GM13977 (cell line): ENCODE results near the gene TMEM43.

Source experiments
- DNase-seq: peaks from one replicate; pipeline ENCODE4 v3.0.0; 2012; ENCODE audit warnings: low spot score
- in situ Hi-C: fragments of 300-500 bp; cut with MboI; formaldehyde crosslinking; loops from one replicate; pipeline ENCODE4 v1.12.0; 2022; ENCODE audit warnings: low sequenced_read_pairs, low pct_unique_long_range_greater_than_20kb, mixed read lengths, inconsistent platforms; ENCODE audit not compliant: unreplicated experiment
- TF ChIP-seq, protein P1 (sequence below): IDR thresholded peaks from 2 replicates; pipeline ENCODE4 v1.5.1; 2012; ENCODE audit warnings: mild to moderate bottlenecking, control low read depth; ENCODE audit not compliant: insufficient read depth; ENCODE audit errors: extremely low read depth, missing control alignments

The TMEM43 gene

DNA sequence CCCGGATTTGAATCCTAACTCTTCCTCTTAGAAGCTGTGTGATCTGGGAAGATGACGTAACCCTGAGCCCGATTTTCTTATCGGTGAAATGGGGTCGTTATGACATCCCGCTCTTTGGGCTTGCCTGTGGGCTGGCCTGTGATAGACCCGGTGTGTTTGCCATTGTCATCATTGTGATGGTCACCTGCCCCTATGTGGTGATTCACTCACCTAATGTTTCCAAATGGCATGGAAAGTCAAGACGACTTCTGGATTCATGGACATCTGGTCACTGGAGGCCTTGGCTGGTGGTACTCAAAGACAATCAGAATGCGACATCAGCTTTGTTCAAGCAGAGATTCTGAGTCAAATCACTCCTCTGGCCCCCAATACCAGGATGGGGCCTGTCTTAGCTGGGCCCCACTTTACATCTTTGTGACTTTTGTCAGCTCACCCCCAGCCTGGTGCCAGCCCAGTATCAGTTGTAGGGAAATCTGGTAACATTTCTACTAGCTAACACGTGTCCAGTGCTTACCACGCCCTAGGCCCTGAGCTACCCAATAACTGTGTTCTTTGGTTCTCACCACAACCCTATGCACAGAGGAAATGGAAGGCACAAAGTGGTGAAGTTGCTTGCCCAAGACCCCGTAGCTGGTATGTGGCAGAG, 2.8 kb downstream of the TMEM43 start:
- no peak for DNase-seq
- TF ChIP-seq, protein P1, sequence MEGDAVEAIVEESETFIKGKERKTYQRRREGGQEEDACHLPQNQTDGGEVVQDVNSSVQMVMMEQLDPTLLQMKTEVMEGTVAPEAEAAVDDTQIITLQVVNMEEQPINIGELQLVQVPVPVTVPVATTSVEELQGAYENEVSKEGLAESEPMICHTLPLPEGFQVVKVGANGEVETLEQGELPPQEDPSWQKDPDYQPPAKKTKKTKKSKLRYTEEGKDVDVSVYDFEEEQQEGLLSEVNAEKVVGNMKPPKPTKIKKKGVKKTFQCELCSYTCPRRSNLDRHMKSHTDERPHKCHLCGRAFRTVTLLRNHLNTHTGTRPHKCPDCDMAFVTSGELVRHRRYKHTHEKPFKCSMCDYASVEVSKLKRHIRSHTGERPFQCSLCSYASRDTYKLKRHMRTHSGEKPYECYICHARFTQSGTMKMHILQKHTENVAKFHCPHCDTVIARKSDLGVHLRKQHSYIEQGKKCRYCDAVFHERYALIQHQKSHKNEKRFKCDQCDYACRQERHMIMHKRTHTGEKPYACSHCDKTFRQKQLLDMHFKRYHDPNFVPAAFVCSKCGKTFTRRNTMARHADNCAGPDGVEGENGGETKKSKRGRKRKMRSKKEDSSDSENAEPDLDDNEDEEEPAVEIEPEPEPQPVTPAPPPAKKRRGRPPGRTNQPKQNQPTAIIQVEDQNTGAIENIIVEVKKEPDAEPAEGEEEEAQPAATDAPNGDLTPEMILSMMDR: no peak
- in situ Hi-C loops: no loop called here

DNA sequence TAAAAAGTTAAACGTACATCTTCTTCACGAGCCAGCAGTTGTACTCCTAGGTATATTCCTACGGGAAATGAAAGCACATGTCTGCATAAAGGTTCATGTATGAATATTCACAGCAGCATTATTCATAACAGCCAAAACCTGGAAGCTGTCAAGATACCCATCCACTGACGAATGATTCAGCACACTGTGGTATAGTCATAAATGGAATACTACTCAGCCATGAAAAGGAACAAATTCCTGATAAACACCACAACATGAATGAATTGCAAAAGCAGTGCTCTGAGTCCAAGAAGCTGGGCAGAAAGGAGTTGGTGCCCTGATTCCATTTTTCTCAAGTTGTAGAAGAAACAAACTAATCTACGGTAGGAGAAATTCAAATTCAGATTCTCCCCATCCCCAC, 3.9 kb downstream of the TMEM43 start:
- DNase-seq: no peak
- TF ChIP-seq, protein P1: no peak
- in situ Hi-C loops: no loop called here

DNA sequence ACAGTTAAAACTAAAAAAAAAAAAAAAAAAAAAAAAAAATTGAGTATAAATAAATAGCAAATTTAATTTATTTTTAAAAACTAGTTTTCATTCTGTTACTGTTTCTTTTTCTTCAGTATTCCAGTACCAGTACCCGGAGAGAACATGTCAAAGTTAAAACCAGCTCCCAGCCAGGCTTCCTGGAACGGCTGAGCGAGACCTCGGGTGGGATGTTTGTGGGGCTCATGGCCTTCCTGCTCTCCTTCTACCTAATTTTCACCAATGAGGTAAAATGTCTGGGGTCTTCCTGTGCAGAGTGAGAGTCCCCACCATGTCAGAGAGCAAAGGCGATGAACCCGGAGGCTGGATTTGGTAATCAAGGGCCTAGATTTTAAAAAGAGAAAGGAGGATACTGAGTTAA, 4.4 kb downstream of the TMEM43 start:
- no peak for DNase-seq
- in situ Hi-C loops: no loop called here
- TF ChIP-seq, protein P1: no peak

DNA sequence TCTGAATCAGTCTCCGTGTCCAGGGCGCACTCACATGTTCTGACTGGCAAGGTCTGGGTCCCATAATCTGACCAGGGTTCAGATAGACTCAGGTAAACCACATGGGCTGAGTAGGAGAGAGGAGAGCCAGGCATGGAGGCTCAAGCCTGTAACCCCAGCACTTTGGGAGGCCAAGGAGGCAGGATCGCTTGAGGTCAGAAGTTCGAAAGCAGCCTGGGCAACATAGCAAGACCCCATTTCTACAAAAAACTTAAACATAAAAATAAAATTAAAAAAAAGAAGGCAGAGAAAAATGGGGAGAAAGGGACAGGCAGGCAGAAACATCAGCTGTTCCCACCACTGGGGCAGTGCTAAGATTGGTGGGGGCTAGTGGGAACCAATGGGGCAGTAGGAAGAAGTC, 5.4 kb downstream of the TMEM43 start:
- DNase-seq: no peak
- in situ Hi-C loops: no loop called here
- TF ChIP-seq, protein P1: no peak

DNA sequence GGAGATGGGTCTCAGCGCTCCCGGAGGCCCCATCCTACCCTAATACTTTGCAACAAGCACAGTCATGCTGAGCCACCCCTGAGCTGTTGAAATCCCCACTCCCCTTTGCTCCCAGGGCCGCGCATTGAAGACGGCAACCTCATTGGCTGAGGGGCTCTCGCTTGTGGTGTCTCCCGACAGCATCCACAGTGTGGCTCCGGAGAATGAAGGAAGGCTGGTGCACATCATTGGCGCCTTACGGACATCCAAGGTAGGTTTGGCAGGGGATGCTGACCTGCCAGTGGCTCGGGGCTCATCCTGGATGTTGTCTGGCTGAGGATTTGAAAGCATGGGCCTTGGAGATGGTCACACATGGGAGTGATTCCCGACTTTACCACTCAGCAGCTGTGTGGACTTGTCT, 5.9 kb downstream of the TMEM43 start:
- in situ Hi-C loops: no loop called here
- no peak for DNase-seq
- TF ChIP-seq, protein P1: no peak

DNA sequence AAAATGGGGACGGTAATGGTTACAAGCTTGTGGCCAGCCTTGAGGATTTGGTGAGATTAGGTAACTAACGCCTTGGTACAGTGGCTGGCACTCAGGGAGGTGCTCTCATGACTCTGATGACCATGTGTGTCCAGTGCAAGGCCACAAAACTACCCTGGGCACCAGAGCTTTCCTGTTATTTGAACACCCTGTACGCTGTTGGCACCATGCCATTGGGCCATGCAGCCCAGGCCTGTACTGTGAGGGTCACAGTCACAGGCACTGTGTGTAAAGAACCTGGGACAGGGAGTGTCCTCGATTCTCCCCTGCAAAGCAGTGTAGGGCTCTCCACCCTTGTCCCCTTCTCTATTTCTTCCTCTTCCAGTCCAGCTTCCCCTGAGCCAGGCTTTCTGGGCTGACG, 6.3 kb downstream of the TMEM43 start:
- TF ChIP-seq, protein P1: no peak
- in situ Hi-C loops: no loop called here
- DNase-seq: no peak
